ENCODE measurements around the gene GABPA.

The GABPA gene

GRCh38 chr21:25811186-25811585 lies 76.4 kb downstream of the GABPA start:
- no peak for DNase-seq (ENCODE audit: low spot score)

GRCh38 chr21:25813917-25814316 lies 79.1 kb downstream of the GABPA start:
- DNase-seq (ENCODE audit: low spot score): no peak

GRCh38 chr21:25818121-25818520 lies 83.3 kb downstream of the GABPA start:
- no peak for DNase-seq (ENCODE audit: low spot score)

- no peak for DNase-seq (ENCODE audit: low spot score)
Observed at GRCh38 chr21:25818551-25818950, 83.8 kb downstream of the GABPA start.
